H7 (cell line): Measurements from ENCODE around the gene GAS6. TPM values are rescaled to one million over a fixed set of nuclear protein-coding genes. Genes with fewer than 3 reads are reported as not detected.
"Not testable (repeated sequence)": the region's sequence is repeated elsewhere in the genome, so short reads cannot be mapped to it uniquely, and the experiment has no call there.

Experiments used
- DNase-seq: peaks from one replicate; pipeline ENCODE4 v3.0.0; 2012
- H3K27me3 ChIP-seq: 2 replicates; pipeline ENCODE4 v1.6.0; 2011; ENCODE audit warnings: mild to moderate bottlenecking, low read length; ENCODE audit not compliant: control insufficient read depth, insufficient read depth
- H3K36me3 ChIP-seq: replicated peaks from 2 replicates; pipeline ENCODE4 v1.5.1; 2011; ENCODE audit warnings: low read length; ENCODE audit not compliant: control insufficient read depth, insufficient read depth
- H3K4me3 ChIP-seq: 2 replicates; pipeline ENCODE4 v1.5.1; 2011; ENCODE audit warnings: low read depth, mild to moderate bottlenecking, control low read depth, low read length, moderate library complexity; ENCODE audit not compliant: insufficient read depth
- total RNA-seq: library from RNA; depleted of rRNA; stranded (reverse); fragments of >200 nt; shearing (Covaris generic); gene quantifications from 2 replicates; pipeline ENCODE4 v1.2.3, GENCODE V29; 2014

GAS6 gene
- total RNA-seq, 1 experiment from 2014 or later, result 15.1 TPM

GRCh38 chr13:113881614-113882266, 17.9 kb upstream of the GAS6 start:
- no peaks in the 10 kb centered on the region for H3K36me3 ChIP-seq
- H3K27me3 ChIP-seq, result no peaks in the 10 kb centered on the region
- no peak for DNase-seq
- H3K4me3 ChIP-seq, result no peak overlapping the region

DNA sequence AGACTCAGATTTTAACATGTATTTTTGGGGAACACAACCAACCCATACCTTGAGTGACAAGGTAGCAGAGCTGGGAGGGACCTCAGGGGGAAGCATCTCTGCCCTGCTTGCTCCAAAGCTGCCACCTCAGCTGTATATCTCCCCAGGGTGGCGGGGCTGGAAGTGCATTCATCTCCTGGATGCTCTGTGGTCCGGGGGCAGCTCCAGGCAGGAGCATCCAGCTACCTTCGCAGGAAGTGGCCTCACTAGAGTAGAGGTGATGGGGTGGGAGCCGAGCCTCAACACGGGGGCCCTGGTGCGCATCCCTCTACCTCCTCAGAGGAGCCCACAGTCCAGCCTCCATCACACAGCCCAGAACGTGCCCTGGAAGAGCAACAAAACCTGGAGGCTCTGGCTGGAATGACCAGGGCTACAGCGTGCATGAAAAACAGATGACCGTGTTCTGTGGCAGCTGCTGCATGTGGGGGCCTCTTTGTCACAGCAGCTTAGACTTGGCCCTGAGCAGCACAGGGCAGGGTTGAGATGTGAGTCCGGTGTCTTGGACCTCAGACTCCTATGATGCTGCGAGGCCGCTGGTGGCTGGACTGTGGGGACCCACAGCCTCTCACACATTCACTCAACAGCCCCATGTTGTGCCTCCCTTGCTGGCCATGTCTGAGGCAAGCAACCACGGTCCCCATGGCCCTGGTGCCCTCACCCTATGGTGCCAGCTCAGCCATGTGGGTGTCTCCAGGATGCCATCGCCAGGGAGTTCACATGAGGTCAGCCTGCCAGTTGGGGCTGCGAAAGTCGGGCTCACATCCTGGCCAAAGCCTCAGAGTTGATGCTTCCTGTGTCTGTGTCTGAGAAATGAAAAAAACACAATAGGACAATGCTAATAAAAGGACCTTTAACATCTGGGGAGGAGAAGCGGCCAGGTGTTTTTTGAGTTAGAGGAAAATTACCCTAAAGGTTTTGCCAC, 17.1 kb upstream of the GAS6 start:
- Histone ChIP-seq H3K27me3 (no peaks in the 10 kb centered on the region), H3K36me3 (no peaks in the 10 kb centered on the region), H3K4me3 (no peak overlapping the region)
- no peak for DNase-seq

GRCh38 chr13:113879494-113880360, 15.9 kb upstream of the GAS6 start:
- Histone ChIP-seq H3K4me3 (no peak overlapping the region), H3K36me3 (no peaks in the 10 kb centered on the region), H3K27me3 (no peaks in the 10 kb centered on the region)
- DNase-seq, result no peak

- Histone ChIP-seq H3K4me3 (no peak overlapping the region), H3K36me3 (no peaks in the 10 kb centered on the region), H3K27me3 (no peaks in the 10 kb centered on the region)
- no peak for DNase-seq
Observed at GRCh38 chr13:113879017-113879416, 15.1 kb upstream of the GAS6 start.

DNA sequence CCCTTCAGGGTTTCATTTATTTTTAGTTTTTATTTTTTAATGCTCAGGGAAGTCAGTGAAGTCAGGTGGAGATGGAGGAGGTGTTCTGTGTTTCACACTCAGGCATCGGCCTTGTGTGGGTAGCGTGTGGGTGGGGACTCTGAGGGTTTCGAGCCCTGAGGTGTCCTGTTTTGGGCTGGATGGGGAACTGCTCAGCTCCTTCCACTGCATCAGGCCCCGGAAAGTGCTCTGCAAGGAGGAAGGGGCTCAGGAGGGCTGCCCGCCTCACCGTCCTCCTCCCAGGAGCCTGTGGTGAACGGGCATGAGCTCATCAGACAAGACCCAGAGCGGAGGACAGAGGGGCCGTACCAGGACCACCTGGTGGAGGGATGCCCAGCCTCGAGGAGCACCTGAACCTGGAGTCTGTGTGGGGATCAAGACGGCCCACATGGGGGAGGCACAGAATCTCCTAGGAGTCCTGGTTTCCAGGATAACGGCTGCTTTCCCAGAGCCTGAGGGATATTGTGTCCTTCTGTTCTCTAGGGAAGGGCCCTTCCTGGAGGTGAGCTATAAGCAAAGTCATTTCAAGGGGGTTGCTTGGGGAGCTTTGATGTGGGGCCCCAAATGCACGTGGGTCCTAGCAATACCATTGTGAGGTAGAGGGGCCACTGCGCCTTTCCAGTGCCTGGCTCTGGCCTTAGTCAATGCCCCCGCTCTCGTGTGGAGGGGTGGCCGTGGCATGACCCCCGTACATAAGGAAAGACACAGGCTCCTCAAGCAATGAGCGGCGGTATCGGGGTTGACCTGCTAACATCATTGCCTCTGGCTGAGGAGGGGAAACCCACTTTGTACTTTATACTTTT, 13.5 kb upstream of the GAS6 start:
- DNase-seq, result no peak
- H3K4me3 ChIP-seq, result no peak overlapping the region
- no peaks in the 10 kb centered on the region for H3K36me3 ChIP-seq
- H3K27me3 ChIP-seq, result no peaks in the 10 kb centered on the region

- Histone ChIP-seq H3K4me3 (no peak overlapping the region), H3K36me3 (no peaks in the 10 kb centered on the region), H3K27me3 (no peaks in the 10 kb centered on the region)
- no peak for DNase-seq
Observed at GRCh38 chr13:113876346-113877148, 12.7 kb upstream of the GAS6 start.

GRCh38 chr13:113875837-113876281, 12.0 kb upstream of the GAS6 start:
- DNase-seq, result no peak
- Histone ChIP-seq H3K36me3 (no peaks in the 10 kb centered on the region), H3K4me3 (no peak overlapping the region), H3K27me3 (no peaks in the 10 kb centered on the region)

DNA sequence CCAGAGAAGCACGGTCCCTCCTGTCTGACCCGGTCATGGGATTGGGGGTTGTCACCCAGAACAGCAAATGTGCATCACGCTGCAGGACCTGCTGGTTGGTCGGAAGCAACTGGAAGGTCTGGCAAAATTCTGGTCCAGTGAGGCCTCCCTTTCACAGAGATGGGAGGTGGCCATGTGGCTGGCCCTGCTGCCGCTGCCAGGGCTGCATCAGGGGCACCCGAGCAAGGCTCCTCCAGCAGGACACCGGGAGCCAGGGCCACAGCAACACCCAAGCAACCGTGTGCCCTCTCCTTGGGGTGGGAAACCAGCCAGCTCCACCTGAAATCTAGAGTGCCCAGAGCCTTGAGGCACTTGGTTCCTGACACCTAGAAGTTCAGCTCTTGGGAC, 11.5 kb upstream of the GAS6 start:
- DNase-seq, result peak; percentile 27
- Histone ChIP-seq H3K4me3 (no peak overlapping the region), H3K36me3 (no peaks in the 10 kb centered on the region), H3K27me3 (no peaks in the 10 kb centered on the region)

- no peaks in the 10 kb centered on the region for H3K36me3 ChIP-seq
- H3K4me3 ChIP-seq, result no peak overlapping the region
Observed at GRCh38 chr13:113874579-113875428, 10.9 kb upstream of the GAS6 start.

DNA sequence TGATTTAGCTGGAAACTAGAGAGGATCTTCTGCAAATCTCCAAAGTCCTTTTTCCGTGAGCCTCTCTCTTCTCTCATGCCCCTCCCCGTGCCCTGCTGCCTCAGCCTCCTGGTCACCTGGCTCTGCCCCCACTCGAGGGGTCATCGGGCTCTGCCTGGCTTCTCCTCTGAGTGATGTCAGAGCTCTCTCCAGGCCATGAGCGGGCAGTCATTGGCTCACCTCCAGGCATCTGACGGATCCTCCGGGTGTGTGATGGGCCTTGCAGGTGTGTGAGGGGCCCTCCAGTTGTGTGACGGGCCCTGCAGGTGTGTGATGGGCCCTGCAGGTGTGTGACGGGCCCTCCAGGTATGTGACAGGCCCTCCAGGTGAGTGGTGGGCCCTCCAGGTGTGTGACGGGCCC, 10.3 kb upstream of the GAS6 start:
- no peak overlapping the region for H3K4me3 ChIP-seq
- peak; percentile 36 for DNase-seq
- no peaks in the 10 kb centered on the region for H3K36me3 ChIP-seq
- H3K27me3 ChIP-seq, result no peaks in the 10 kb centered on the region

More at GRCh38 chr13:113874579-113875428, 10.9 kb upstream of the GAS6 start:
- no peaks in the 10 kb centered on the region for H3K27me3 ChIP-seq
- DNase-seq, result peak; percentile 43

GRCh38 chr13:113869263-113869662, 5.4 kb upstream of the GAS6 start:
- DNase-seq, result no peak
- Histone ChIP-seq H3K4me3 (no peak overlapping the region), H3K36me3 (no peaks in the 10 kb centered on the region), H3K27me3 (peaks cover 10% of the 10 kb centered on the region)

GRCh38 chr13:113867913-113868312, 4.0 kb upstream of the GAS6 start:
- not testable (repeated sequence) for DNase-seq, H3K36me3 ChIP-seq, H3K4me3 ChIP-seq
- H3K27me3 ChIP-seq, result peaks cover 19% of the 10 kb centered on the region
